22Rv1 (cell line): ENCODE data around the gene CRYBG1.

Experiments used
- CTCF ChIP-seq: fragments of 450-650 bp; IDR thresholded peaks from 2 replicates; pipeline ENCODE4 v1.5.1; 2017; ENCODE audit warnings: mild to moderate bottlenecking
- ZFX ChIP-seq: fragments of 450-650 bp; IDR thresholded peaks from 2 replicates; pipeline ENCODE4 v1.6.1; 2017; ENCODE audit warnings: antibody characterized with exemption, borderline replicate concordance

GRCh38 chr6:106534004-106534403 lies 173.5 kb downstream of the CRYBG1 start:
- TF ChIP-seq CTCF (no peak), ZFX (no peak)
